NT2/D1 (cell line): Measurements from ENCODE around the gene KLK10.
"Not testable (repeated sequence)": the region's sequence is repeated elsewhere in the genome, so short reads cannot be mapped to it uniquely, and the experiment has no call there.

Experiments used
- DNase-seq: peaks from one replicate; pipeline ENCODE4 v3.0.0-alpha.2; 2011; ENCODE audit warnings: low read depth, low spot score
- H3K27me3 ChIP-seq: 2 replicates; pipeline ENCODE4 v1.6.0; 2011; ENCODE audit warnings: mild to moderate bottlenecking; ENCODE audit not compliant: insufficient read length, insufficient read depth
- H3K36me3 ChIP-seq: 2 replicates; pipeline ENCODE4 v1.6.1; 2011; ENCODE audit warnings: mild to moderate bottlenecking, low read length, mixed read lengths; ENCODE audit not compliant: insufficient read depth, insufficient read length
- H3K4me1 ChIP-seq: 2 replicates; pipeline ENCODE4 v1.5.1; 2011; ENCODE audit not compliant: insufficient read depth, insufficient read length
- H3K4me3 ChIP-seq: 2 replicates; pipeline ENCODE4 v1.5.1; 2011; ENCODE audit warnings: low read depth; ENCODE audit not compliant: insufficient read length
- H3K9ac ChIP-seq: 2 replicates; pipeline ENCODE4 v1.6.0; 2011; ENCODE audit warnings: low read depth; ENCODE audit not compliant: insufficient read length
- H3K9me3 ChIP-seq: 2 replicates; pipeline ENCODE4 v1.5.1; 2011; ENCODE audit warnings: mild to moderate bottlenecking, low read length; ENCODE audit not compliant: insufficient read depth
- SUZ12 ChIP-seq: IDR thresholded peaks from 2 replicates; pipeline ENCODE4 v1.6.1; 2011; ENCODE audit not compliant: insufficient read length, insufficient read depth; ENCODE audit errors: extremely low read depth
- YY1 ChIP-seq: IDR thresholded peaks from 2 replicates; pipeline ENCODE4 v1.6.1; 2011; ENCODE audit not compliant: insufficient read length, insufficient read depth
- ZNF274 ChIP-seq: IDR thresholded peaks from 2 replicates; pipeline ENCODE4 v1.6.1; 2011; ENCODE audit warnings: mild to moderate bottlenecking, low read depth, low read length

KLK10 gene

DNA sequence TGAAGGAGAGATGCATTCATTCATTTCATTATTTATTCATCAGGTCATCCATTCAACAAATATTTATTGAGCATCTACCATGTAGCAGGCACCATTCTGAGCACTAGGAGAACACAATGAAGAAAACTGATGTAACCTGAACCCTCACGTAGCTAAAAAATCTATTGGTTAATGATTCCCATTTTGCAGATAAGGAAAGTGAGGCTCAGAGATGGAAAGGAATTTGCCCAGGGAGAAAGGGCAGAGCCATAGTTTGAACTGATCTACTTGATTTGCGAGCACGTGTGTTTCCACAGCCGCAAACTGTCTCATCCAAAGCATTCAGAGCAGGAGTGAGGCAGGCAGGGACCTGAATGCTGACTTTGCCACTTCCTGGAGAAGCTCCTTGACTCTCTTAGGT, 20.8 kb downstream of the KLK10 start:
- Histone ChIP-seq H3K9ac (no peak overlapping the region), H3K9me3 (peaks cover 4% of the 10 kb centered on the region; the same call in 1 of the 2 replicates), H3K4me3 (no peak overlapping the region), H3K27me3 (no peaks in the 10 kb centered on the region), H3K4me1 (peaks cover 6% of the 10 kb centered on the region), H3K36me3 (no peaks in the 10 kb centered on the region)
- DNase-seq: no peak
- TF ChIP-seq ZNF274 (no peak), SUZ12 (no peak), YY1 (no peak)

DNA sequence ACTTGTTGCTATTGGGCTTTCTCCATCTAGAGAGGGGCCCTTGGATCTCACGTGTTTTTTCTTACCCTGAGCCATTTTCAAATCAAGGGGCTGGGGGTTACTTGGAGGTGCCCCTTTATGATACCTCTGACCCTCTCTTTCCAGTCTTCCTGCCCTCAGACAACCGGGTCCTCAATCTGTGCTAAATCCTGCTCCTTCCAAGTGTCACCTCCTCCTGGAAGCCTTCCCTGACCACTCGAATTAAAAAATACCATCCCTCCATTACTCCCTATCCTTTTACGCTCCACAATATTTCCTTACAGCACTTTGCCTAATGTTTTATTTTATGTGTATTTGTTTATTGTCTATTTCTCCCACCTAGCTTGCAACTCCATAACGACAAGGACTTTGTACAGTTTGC, 21.4 kb downstream of the KLK10 start:
- TF ChIP-seq YY1 (no peak), SUZ12 (no peak), ZNF274 (no peak)
- H3K9me3 ChIP-seq: peaks cover 4% of the 10 kb centered on the region; the same call in 1 of the 2 replicates
- H3K4me1 ChIP-seq: peaks cover 6% of the 10 kb centered on the region
- no peak for DNase-seq
- no peak overlapping the region for H3K9ac ChIP-seq
- no peak overlapping the region for H3K4me3 ChIP-seq
- H3K27me3 ChIP-seq: no peaks in the 10 kb centered on the region
- no peaks in the 10 kb centered on the region for H3K36me3 ChIP-seq

DNA sequence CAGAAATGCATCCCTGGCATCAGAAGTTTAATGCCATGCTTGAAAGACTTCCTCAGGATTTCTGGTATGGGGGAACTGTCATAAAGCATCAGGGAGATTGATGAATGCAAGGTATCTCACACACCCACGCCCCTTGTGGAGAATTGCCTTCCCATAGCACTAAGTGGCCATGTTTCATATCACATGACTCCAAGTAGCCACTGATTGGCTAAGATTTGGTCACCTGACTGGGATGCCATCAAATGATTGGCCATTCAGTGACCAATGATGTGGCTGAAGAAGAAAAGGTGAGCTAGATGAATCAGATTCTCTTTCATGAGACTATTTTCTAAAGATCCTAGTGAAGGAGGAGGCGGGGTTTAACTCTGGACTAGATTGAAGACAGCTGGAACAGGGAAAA, 25.4 kb downstream of the KLK10 start:
- no peaks in the 10 kb centered on the region for H3K27me3 ChIP-seq
- TF ChIP-seq ZNF274: no peak
- no peak for TF ChIP-seq SUZ12
- no peak for DNase-seq

DNA sequence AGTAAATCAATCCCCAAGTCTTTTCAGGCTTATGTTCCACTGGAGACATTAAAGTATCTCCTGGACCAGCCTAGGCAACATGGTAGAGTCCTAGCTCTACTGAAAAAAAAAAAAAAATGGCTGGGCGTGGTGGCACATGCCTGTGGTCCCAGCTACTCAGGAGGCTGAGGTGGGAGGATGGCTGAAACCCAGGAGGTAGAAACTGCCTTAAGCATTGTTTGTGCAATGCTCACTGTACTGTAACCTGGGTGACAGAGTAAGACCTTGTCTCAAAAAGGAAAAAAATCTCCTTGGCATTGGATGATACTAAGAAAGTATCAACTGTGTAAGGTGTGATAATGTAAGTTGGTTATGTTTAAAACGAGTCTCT, 26.9 kb downstream of the KLK10 start:
- Histone ChIP-seq H3K9me3 (peaks cover 4% of the 10 kb centered on the region; the same call in 1 of the 2 replicates), H3K4me1 (no peaks in the 10 kb centered on the region), H3K36me3 (no peaks in the 10 kb centered on the region), H3K4me3 (no peak overlapping the region), H3K27me3 (no peaks in the 10 kb centered on the region), H3K9ac (no peak overlapping the region)
- DNase-seq: no peak
- no peak for TF ChIP-seq SUZ12

More for the DNA sequence above, 25.4 kb downstream of the KLK10 start:
- peaks cover 4% of the 10 kb centered on the region; the same call in 1 of the 2 replicates for H3K9me3 ChIP-seq
- no peak overlapping the region for H3K4me3 ChIP-seq
- H3K36me3 ChIP-seq: no peaks in the 10 kb centered on the region
- H3K9ac ChIP-seq: no peak overlapping the region
- H3K4me1 ChIP-seq: no peaks in the 10 kb centered on the region

DNA sequence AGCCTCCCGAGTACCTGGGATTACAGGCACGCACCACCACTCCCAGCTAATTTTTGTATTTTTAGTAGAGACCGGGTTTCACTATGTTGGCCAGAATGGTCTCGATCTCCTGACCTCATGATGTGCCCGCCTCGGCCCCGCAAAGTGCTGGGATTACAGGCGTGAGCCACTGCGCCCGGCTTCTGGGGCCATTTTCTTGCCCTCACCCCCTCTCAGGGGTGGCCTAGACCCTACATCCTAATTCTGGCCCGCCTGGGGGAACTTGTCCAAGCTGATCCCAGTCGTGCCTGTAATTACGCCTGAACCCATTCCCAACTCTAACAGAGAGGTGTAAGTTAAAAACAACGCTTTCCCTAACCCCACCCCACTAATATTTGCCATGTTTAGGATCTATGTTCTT, 35.1 kb downstream of the KLK10 start:
- not testable (repeated sequence) for H3K4me3 ChIP-seq, H3K9me3 ChIP-seq, H3K4me1 ChIP-seq, H3K36me3 ChIP-seq, DNase-seq, H3K9ac ChIP-seq, H3K27me3 ChIP-seq

DNA sequence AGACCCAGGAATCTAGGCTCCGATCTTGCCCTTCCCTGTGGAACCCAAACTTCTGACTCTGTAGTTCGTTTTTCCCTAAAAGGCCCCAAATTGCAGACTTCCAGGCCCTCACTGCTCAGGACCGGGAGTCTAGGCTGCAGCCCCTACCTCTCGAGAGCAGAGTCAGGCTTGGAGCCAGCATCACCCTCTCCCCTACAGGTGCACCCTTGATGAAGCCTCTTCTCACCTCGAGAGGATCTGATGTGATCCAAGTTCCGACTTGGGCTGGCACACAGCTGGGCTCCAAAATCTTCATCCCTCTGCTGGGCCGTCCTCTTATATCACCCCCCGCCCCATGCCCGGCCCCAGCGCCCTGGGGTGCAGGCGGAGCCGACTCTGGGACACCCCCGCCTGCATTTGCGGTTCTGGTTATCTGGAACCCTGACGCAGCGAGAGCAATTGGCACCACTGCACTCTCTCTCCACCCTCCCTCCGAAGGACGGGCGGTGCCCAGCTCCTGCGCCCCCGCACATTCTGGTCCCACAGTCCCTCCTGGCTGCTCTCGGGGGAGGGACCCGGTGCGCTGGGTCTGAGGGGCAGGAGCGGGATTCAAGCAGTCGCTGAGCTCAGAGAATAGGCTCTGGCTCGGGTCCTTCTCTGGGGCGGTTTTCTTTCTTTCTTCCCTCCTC, 35.8 kb downstream of the KLK10 start, which contains the start of gene KLK7:
TSS of gene KLK7 (minus strand) at position 293 of the 668 bp plus-strand sequence. CDS start 1,518 bp downstream, outside the sequence.
- no peak within 1 kb of the TSS for H3K4me3 ChIP-seq
- no peaks in the 10 kb centered on the region for H3K27me3 ChIP-seq
- H3K36me3 ChIP-seq: no peaks in the 10 kb centered on the region
- H3K9ac ChIP-seq: no peak within 1 kb of the TSS
- TF ChIP-seq SUZ12: no peak
- TF ChIP-seq ZNF274: no peak
- TF ChIP-seq YY1: no peak
- no peak for DNase-seq
- H3K4me1 ChIP-seq: peaks cover 6% of the 10 kb centered on the region
- H3K9me3 ChIP-seq: no peaks in the 10 kb centered on the region

DNA sequence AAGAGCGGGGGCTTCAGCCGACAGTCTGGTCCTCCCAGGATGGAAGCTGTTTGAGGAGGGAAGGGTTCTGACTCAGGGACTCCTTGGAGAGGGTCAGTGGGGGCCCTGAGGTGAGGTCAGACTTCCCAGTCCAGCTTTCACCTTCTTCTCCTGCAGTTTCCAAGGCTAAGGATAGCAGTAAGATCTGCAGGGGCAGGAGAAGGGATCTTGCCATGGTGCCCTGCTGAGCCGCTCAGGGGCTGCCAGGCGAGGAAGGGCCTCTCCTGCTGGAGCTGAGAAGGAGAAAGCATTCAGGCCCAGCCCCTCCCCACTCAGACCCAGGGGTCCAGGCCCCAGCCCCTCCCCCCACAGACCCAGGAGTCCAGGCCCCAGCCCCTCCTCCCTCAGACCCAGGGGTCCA, 37.3 kb downstream of the KLK10 start:
- no peak overlapping the region for H3K9ac ChIP-seq
- peaks cover 6% of the 10 kb centered on the region for H3K4me1 ChIP-seq
- H3K4me3 ChIP-seq: no peak overlapping the region
- no peak for TF ChIP-seq SUZ12
- TF ChIP-seq ZNF274: no peak
- no peak for TF ChIP-seq YY1
- no peaks in the 10 kb centered on the region for H3K9me3 ChIP-seq
- H3K27me3 ChIP-seq: no peaks in the 10 kb centered on the region
- DNase-seq: no peak
- no peaks in the 10 kb centered on the region for H3K36me3 ChIP-seq

DNA sequence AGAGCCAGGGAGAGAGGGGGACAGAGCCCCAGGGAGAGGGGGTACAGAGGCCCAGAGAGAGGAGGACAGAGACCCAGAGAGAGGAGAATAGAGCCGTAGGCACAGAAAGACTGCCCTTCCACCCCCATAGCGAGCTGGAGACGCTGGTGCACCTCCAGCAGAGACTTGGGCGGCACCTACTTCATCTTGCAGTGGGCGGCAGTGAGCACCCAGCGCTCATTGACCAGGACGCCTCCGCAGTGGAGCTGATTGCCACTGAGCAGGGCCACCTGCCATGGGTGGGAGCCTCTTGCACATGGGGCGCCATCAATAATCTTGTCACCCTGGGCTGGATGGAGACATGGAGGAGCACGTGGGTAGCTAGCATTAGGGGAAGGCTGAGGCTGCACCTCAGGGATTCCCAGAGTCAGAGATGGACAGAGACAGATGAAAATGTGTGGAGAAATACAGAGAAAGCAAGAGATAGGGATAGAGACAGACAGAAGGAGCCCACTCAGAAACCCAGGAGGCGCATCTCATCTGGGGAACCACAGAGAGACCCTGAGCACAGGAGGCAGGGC, 37.8 kb downstream of the KLK10 start:
- Histone ChIP-seq H3K9ac (no peak overlapping the region), H3K36me3 (no peaks in the 10 kb centered on the region), H3K4me1 (peaks cover 6% of the 10 kb centered on the region), H3K9me3 (no peaks in the 10 kb centered on the region), H3K27me3 (no peaks in the 10 kb centered on the region), H3K4me3 (no peak overlapping the region)
- TF ChIP-seq ZNF274 (no peak), SUZ12 (no peak), YY1 (no peak)
- DNase-seq: no peak
